SU-DHL-6 (cell line): ENCODE measurements around the gene TLR8.

Source experiments
- H2AFZ ChIP-seq: fragments of 200-600 bp; sonication (generic); 2 replicates; pipeline ENCODE4 v1.6.1; 2014; ENCODE audit warnings: low read depth, mild to moderate bottlenecking, moderate library complexity, mixed read lengths, antibody characterized with exemption, low read length; ENCODE audit not compliant: severe bottlenecking
- H3F3A ChIP-seq: fragments of 200-600 bp; shearing (Covaris generic); 2 replicates; pipeline ENCODE4 v1.6.0; 2016; ENCODE audit warnings: antibody characterized with exemption, mild to moderate bottlenecking; ENCODE audit not compliant: insufficient read depth
- H3K27ac ChIP-seq: fragments of 200-600 bp; sonication (generic); 2 replicates; pipeline ENCODE4 v1.5.1; 2016; ENCODE audit warnings: low read depth, mild to moderate bottlenecking, low read length, moderate library complexity, mixed read lengths
- H3K27me3 ChIP-seq: fragments of 200-600 bp; sonication (generic), shearing (Covaris generic); 2 replicates; pipeline ENCODE4 v1.6.0; 2014; ENCODE audit warnings: mild to moderate bottlenecking, low read length
- H3K36me3 ChIP-seq: fragments of 200-600 bp; sonication (generic); 2 replicates; pipeline ENCODE4 v1.6.1; 2014; ENCODE audit warnings: mild to moderate bottlenecking, low read length, mixed read lengths
- H3K4me2 ChIP-seq: fragments of 300-600, 200-600 bp; shearing (Covaris generic), sonication (generic); 2 replicates; pipeline ENCODE4 v1.6.0; 2014; ENCODE audit warnings: low read length, low read depth, mild to moderate bottlenecking; ENCODE audit not compliant: poor library complexity, severe bottlenecking
- H3K4me3 ChIP-seq: fragments of 200-600 bp; sonication (generic); 2 replicates; pipeline ENCODE4 v1.5.1; 2014; ENCODE audit warnings: antibody characterized with exemption, low read length, mild to moderate bottlenecking, mixed read lengths; ENCODE audit not compliant: insufficient read depth, poor library complexity, severe bottlenecking
- H3K79me2 ChIP-seq: fragments of 200-600 bp; sonication (generic); 2 replicates; pipeline ENCODE4 v1.6.1; 2014; ENCODE audit warnings: mild to moderate bottlenecking, low read length, moderate library complexity; ENCODE audit not compliant: insufficient read depth
- H3K9ac ChIP-seq: fragments of 200-600 bp; sonication (generic); 2 replicates; pipeline ENCODE4 v1.7.0; 2014; ENCODE audit warnings: mild to moderate bottlenecking, low read length
- H3K9me2 ChIP-seq: fragments of 200-600 bp; sonication (generic); replicated peaks from 2 replicates; pipeline ENCODE4 v1.6.1; 2014; ENCODE audit warnings: low read length; ENCODE audit not compliant: insufficient read depth
- H3K9me3 ChIP-seq: fragments of 200-600 bp; sonication (generic); 2 replicates; pipeline ENCODE4 v1.6.1; 2014; ENCODE audit warnings: low read length, mixed read lengths; ENCODE audit not compliant: insufficient read depth
- H4K20me1 ChIP-seq: fragments of 200-600 bp; sonication (generic); 2 replicates; pipeline ENCODE4 v1.6.1; 2014; ENCODE audit warnings: low read depth, mild to moderate bottlenecking, antibody characterized with exemption, low read length, moderate library complexity, mixed read lengths
- EZH2phosphoT487 ChIP-seq: fragments of 200-600 bp; sonication (generic), shearing (Covaris generic); conservative IDR thresholded peaks from 2 replicates; pipeline ENCODE4 v1.6.1; 2018; ENCODE audit warnings: mild to moderate bottlenecking, antibody characterized with exemption, low read length, moderate library complexity, mixed read lengths
- TF ChIP-seq, protein P1 (sequence below): fragments of 200-600 bp; sonication (generic); IDR thresholded peaks from one replicate; pipeline ENCODE4 v1.5.1; 2017; ENCODE audit warnings: antibody characterized with exemption, mild to moderate bottlenecking, low read length, moderate library complexity; ENCODE audit not compliant: insufficient read depth, poor library complexity, severe bottlenecking

The TLR8 gene

DNA sequence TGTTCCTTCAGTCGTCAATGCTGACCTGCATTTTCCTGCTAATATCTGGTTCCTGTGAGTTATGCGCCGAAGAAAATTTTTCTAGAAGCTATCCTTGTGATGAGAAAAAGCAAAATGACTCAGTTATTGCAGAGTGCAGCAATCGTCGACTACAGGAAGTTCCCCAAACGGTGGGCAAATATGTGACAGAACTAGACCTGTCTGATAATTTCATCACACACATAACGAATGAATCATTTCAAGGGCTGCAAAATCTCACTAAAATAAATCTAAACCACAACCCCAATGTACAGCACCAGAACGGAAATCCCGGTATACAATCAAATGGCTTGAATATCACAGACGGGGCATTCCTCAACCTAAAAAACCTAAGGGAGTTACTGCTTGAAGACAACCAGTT is 12.6 kb downstream of the TLR8 start:
- Histone ChIP-seq H3K27me3 (no peaks in the 10 kb centered on the region), H3K27ac (no peak overlapping the region), H3K9ac (no peak overlapping the region), H3K9me2 (no peaks in the 10 kb centered on the region), H3K36me3 (no peaks in the 10 kb centered on the region), H4K20me1 (no peaks in the 10 kb centered on the region), H3K4me3 (no peak overlapping the region), H3K4me2 (no peak overlapping the region), H3K9me3 (no peaks in the 10 kb centered on the region), H2AFZ (no peak overlapping the region), H3F3A (no peaks in the 10 kb centered on the region), H3K79me2 (no peaks in the 10 kb centered on the region)
- no peak for TF ChIP-seq EZH2phosphoT487
- TF ChIP-seq, protein P1, sequence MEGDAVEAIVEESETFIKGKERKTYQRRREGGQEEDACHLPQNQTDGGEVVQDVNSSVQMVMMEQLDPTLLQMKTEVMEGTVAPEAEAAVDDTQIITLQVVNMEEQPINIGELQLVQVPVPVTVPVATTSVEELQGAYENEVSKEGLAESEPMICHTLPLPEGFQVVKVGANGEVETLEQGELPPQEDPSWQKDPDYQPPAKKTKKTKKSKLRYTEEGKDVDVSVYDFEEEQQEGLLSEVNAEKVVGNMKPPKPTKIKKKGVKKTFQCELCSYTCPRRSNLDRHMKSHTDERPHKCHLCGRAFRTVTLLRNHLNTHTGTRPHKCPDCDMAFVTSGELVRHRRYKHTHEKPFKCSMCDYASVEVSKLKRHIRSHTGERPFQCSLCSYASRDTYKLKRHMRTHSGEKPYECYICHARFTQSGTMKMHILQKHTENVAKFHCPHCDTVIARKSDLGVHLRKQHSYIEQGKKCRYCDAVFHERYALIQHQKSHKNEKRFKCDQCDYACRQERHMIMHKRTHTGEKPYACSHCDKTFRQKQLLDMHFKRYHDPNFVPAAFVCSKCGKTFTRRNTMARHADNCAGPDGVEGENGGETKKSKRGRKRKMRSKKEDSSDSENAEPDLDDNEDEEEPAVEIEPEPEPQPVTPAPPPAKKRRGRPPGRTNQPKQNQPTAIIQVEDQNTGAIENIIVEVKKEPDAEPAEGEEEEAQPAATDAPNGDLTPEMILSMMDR = no peak

DNA sequence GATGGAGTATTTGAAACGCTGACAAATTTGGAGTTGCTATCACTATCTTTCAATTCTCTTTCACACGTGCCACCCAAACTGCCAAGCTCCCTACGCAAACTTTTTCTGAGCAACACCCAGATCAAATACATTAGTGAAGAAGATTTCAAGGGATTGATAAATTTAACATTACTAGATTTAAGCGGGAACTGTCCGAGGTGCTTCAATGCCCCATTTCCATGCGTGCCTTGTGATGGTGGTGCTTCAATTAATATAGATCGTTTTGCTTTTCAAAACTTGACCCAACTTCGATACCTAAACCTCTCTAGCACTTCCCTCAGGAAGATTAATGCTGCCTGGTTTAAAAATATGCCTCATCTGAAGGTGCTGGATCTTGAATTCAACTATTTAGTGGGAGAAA is 13.2 kb downstream of the TLR8 start:
- Histone ChIP-seq H2AFZ (no peak overlapping the region), H3K27me3 (no peaks in the 10 kb centered on the region), H3K27ac (no peak overlapping the region), H3K4me2 (no peak overlapping the region), H3K9me3 (no peaks in the 10 kb centered on the region), H4K20me1 (no peaks in the 10 kb centered on the region), H3K9me2 (no peaks in the 10 kb centered on the region), H3K79me2 (no peaks in the 10 kb centered on the region), H3F3A (no peaks in the 10 kb centered on the region), H3K4me3 (no peak overlapping the region), H3K9ac (no peak overlapping the region), H3K36me3 (no peaks in the 10 kb centered on the region)
- TF ChIP-seq, protein P1 = no peak
- TF ChIP-seq EZH2phosphoT487 = no peak

DNA sequence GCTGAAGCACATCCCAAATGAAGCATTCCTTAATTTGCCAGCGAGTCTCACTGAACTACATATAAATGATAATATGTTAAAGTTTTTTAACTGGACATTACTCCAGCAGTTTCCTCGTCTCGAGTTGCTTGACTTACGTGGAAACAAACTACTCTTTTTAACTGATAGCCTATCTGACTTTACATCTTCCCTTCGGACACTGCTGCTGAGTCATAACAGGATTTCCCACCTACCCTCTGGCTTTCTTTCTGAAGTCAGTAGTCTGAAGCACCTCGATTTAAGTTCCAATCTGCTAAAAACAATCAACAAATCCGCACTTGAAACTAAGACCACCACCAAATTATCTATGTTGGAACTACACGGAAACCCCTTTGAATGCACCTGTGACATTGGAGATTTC is 14.6 kb downstream of the TLR8 start:
- Histone ChIP-seq H3K27ac (no peak overlapping the region), H3K9me3 (no peaks in the 10 kb centered on the region), H3K9ac (no peak overlapping the region), H3K79me2 (no peaks in the 10 kb centered on the region), H3K4me2 (no peak overlapping the region), H3K4me3 (no peak overlapping the region), H3K27me3 (no peaks in the 10 kb centered on the region), H3K9me2 (no peaks in the 10 kb centered on the region), H4K20me1 (no peaks in the 10 kb centered on the region), H3K36me3 (no peaks in the 10 kb centered on the region), H3F3A (no peaks in the 10 kb centered on the region), H2AFZ (no peak overlapping the region)
- TF ChIP-seq EZH2phosphoT487 = no peak
- TF ChIP-seq, protein P1 = no peak
